Uterus (tissue), 2 donors: Measurements from ENCODE around the gene LMCD1.

Experiments used
- CTCF ChIP-seq, 4 experiments: fragments of 200-600 bp in 2 of 4; fragments of 450-650 bp in 2 of 4; sonication (generic) in 2 of 4; IDR thresholded peaks; one replicate each; pipeline ENCODE4 v1.5.1; 2016 to 2019; ENCODE audit warnings: antibody characterized with exemption in 4 of 4, mild to moderate bottlenecking in 2 of 4, moderate library complexity in 1 of 4
- POLR2A ChIP-seq, 2 donors: fragments of 450-650 bp; IDR thresholded peaks; one replicate each; pipeline ENCODE4 v1.6.1; 2016; ENCODE audit warnings: antibody characterized with exemption in 2 of 2, mild to moderate bottlenecking in 1 of 2, moderate library complexity in 1 of 2

GRCh38 chr3:8518138-8518537, 16.5 kb downstream of the LMCD1 start:
- TF ChIP-seq CTCF (IDR thresholded peaks at IDR 0.05) (no peak), POLR2A (IDR thresholded peaks at IDR 0.05) (no peak)
